OCI-LY1 (cell line): ENCODE data around the gene SGSM1.

Experiments used
- H2AFZ ChIP-seq: fragments of 200-600 bp; sonication (generic), shearing (Covaris generic); 2 replicates; pipeline ENCODE4 v1.6.0; 2014; ENCODE audit warnings: antibody characterized with exemption, mild to moderate bottlenecking, low read length
- H3F3A ChIP-seq: fragments of 200-600 bp; sonication (generic), shearing (Covaris generic); 2 replicates; pipeline ENCODE4 v1.6.0; 2014; ENCODE audit warnings: mild to moderate bottlenecking, antibody characterized with exemption, low read length, moderate library complexity; ENCODE audit not compliant: insufficient read depth
- H3K27ac ChIP-seq: fragments of 200-600 bp; sonication (generic); 2 replicates; pipeline ENCODE4 v1.5.1; 2014; ENCODE audit warnings: low read length, mixed run types, mild to moderate bottlenecking, low read depth; ENCODE audit not compliant: poor library complexity, severe bottlenecking
- H3K27me3 ChIP-seq: fragments of 200-600 bp; sonication (generic); 2 replicates; pipeline ENCODE4 v1.6.0; 2014; ENCODE audit warnings: antibody characterized with exemption, mild to moderate bottlenecking, low read length, moderate library complexity; ENCODE audit not compliant: insufficient read depth
- H3K36me3 ChIP-seq: fragments of 200-600 bp; sonication (generic); 2 replicates; pipeline ENCODE4 v1.6.1; 2014; ENCODE audit warnings: mild to moderate bottlenecking, antibody characterized with exemption, low read length, moderate library complexity, mixed read lengths; ENCODE audit not compliant: insufficient read depth
- H3K4me1 ChIP-seq: fragments of 200-600 bp; sonication (generic); 2 replicates; pipeline ENCODE4 v1.5.1; 2014; ENCODE audit warnings: mild to moderate bottlenecking, low read length, moderate library complexity; ENCODE audit not compliant: insufficient read depth, severe bottlenecking
- H3K4me2 ChIP-seq: fragments of 200-600 bp; sonication (generic), shearing (Covaris generic); 2 replicates; pipeline ENCODE4 v1.6.1; 2014; ENCODE audit warnings: low read length
- H3K4me3 ChIP-seq: fragments of 200-600 bp; sonication (generic); 2 replicates; pipeline ENCODE4 v1.5.1; 2014; ENCODE audit warnings: low read length, low read depth, mild to moderate bottlenecking, mixed read lengths; ENCODE audit not compliant: poor library complexity, severe bottlenecking
- H3K79me2 ChIP-seq: fragments of 200-600 bp; shearing (Covaris generic); 2 replicates; pipeline ENCODE4 v1.6.1; 2016; ENCODE audit warnings: mixed run types, low read length, mixed read lengths; ENCODE audit not compliant: insufficient read depth
- H3K9ac ChIP-seq: fragments of 200-600 bp; sonication (generic), shearing (Covaris generic); 2 replicates; pipeline ENCODE4 v1.6.1; 2014; ENCODE audit warnings: mild to moderate bottlenecking, low read length, mixed read lengths
- H3K9me2 ChIP-seq: fragments of 200-600 bp; sonication (generic), shearing (Covaris generic); 2 replicates; pipeline ENCODE4 v1.6.1; 2014; ENCODE audit warnings: low read depth, mild to moderate bottlenecking, low read length, mixed read lengths
- H3K9me3 ChIP-seq: fragments of 200-600 bp; shearing (Covaris generic); 2 replicates; pipeline ENCODE4 v1.6.1; 2014; ENCODE audit warnings: low read length, mixed read lengths
- H4K20me1 ChIP-seq: fragments of 200-600 bp; sonication (generic), shearing (Covaris generic); 2 replicates; pipeline ENCODE4 v1.6.0; 2016; ENCODE audit warnings: mild to moderate bottlenecking, low read length; ENCODE audit not compliant: insufficient read depth
- EZH2 ChIP-seq: fragments of 200-600 bp; sonication (generic), shearing (Covaris generic); IDR thresholded peaks from 2 replicates; pipeline ENCODE4 v1.8.0; 2017; ENCODE audit warnings: borderline replicate concordance, mixed run types, mild to moderate bottlenecking, antibody characterized with exemption, low read length, moderate library complexity, mixed read lengths
- TF ChIP-seq, protein P1 (sequence below): fragments of 200-600 bp; sonication (generic), shearing (Covaris generic); IDR thresholded peaks from 2 replicates; pipeline ENCODE4 v1.5.1; 2017; ENCODE audit warnings: mild to moderate bottlenecking, antibody characterized with exemption, low read length, moderate library complexity, mixed read lengths

The SGSM1 gene

DNA sequence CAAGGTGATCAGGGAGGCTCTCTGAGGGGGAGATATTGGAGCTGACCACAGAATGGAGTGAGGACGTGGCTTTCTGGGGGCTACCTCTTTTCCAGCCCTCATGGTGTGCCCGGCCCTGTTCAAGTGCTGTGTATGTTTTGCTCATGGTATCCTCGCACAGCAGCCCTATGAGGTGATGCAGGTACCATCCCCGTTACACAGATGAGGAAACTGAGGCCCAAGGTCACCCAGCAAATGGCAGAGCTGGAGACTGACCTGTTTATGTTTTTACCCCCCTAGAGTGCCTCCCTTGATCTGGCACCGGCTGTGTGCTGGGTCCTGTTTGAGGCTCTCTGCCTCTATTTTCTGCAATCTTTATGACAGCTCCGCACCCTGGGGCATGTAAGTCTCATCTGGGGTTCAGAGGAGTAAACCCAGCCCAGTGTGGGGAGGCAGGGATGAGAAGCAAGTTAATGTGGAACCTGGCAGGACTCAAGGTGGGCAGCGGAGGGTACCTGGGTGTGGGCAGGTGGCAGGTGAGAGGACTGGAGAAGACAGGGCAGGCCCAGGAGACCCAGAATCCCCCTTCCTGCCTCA is 20.8 kb downstream of the SGSM1 start:
- Histone ChIP-seq H3K27me3 (peaks cover 8% of the 10 kb centered on the region; the same call in 1 of the 2 replicates), H3K4me1 (no peaks in the 10 kb centered on the region), H3F3A (no peaks in the 10 kb centered on the region), H3K36me3 (no peaks in the 10 kb centered on the region), H3K9me3 (no peaks in the 10 kb centered on the region), H3K4me2 (no peak overlapping the region), H3K79me2 (no peaks in the 10 kb centered on the region), H3K4me3 (no peak overlapping the region), H3K9ac (no peak overlapping the region), H3K27ac (no peak overlapping the region), H3K9me2 (no peaks in the 10 kb centered on the region), H4K20me1 (no peaks in the 10 kb centered on the region), H2AFZ (no peak overlapping the region)
- no peak for TF ChIP-seq EZH2
- TF ChIP-seq, protein P1, sequence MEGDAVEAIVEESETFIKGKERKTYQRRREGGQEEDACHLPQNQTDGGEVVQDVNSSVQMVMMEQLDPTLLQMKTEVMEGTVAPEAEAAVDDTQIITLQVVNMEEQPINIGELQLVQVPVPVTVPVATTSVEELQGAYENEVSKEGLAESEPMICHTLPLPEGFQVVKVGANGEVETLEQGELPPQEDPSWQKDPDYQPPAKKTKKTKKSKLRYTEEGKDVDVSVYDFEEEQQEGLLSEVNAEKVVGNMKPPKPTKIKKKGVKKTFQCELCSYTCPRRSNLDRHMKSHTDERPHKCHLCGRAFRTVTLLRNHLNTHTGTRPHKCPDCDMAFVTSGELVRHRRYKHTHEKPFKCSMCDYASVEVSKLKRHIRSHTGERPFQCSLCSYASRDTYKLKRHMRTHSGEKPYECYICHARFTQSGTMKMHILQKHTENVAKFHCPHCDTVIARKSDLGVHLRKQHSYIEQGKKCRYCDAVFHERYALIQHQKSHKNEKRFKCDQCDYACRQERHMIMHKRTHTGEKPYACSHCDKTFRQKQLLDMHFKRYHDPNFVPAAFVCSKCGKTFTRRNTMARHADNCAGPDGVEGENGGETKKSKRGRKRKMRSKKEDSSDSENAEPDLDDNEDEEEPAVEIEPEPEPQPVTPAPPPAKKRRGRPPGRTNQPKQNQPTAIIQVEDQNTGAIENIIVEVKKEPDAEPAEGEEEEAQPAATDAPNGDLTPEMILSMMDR = no peak

DNA sequence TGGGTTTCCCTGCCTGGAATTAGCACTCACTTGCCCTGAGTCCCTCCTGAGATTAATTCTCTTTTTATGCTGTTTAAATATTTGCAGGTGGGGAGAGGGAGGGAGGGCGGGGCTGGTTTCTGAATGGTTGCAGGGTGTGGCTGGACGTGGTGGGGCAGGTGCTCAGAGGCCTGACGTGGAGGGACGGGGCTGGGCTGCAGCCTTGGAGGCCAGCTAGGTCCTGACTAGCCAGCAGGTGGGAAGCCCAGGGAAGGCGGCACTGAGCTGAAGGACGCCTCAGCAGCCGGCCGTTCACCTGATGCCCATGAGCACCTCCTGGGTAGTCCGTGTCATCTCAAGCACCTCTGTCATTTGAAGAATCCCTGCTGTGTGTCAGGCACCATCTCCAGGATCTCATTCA is 21.3 kb downstream of the SGSM1 start:
- no peaks in the 10 kb centered on the region for H3K9me3 ChIP-seq
- no peak overlapping the region for H3K4me2 ChIP-seq
- H3K4me1 ChIP-seq = no peaks in the 10 kb centered on the region
- H3K27ac ChIP-seq = no peak overlapping the region
- H3K36me3 ChIP-seq = no peaks in the 10 kb centered on the region
- H4K20me1 ChIP-seq = no peaks in the 10 kb centered on the region
- no peaks in the 10 kb centered on the region for H3K79me2 ChIP-seq
- H3K9me2 ChIP-seq = no peaks in the 10 kb centered on the region
- no peak for TF ChIP-seq EZH2
- TF ChIP-seq, protein P1 = no peak
- peaks cover 8% of the 10 kb centered on the region; the same call in 1 of the 2 replicates for H3K27me3 ChIP-seq
- no peak overlapping the region for H2AFZ ChIP-seq
- no peak overlapping the region for H3K4me3 ChIP-seq
- no peaks in the 10 kb centered on the region for H3F3A ChIP-seq
- no peak overlapping the region for H3K9ac ChIP-seq

DNA sequence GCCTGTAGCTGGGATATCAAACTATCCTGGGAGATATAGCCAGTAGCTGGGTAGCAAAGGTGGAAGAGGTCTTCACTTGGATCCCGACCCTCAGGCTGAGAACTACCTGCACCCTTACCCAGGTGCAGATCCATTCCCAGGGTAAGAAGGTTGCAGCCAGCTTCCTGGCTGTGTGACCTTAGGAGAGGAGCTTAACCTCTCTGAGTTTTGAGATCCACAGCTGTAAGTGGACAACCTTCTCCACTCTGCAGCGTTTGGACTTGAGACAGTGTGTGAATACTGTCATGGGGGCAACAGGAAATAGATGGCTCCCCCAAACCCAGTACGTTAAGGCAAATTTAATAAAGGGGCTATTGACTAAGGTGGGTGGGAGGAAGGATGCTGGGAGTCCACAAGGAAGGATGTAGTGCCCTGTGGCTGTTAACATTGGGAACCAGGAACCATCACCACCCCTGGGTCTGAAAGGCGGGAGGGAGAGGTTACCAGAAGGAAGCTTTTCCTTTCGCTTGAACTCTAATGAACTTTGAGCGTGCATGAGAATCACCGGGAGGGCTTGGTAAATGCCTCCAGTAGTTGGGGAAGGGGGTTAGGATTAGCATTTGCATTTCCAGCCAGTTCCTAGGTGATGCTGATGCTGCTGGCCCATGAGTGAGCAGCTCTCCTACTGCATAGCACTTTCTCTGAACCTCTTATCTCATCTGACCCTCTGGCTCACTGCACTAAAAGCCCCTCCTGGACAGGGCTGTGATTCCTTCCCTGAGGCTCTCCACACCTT is 24.4 kb downstream of the SGSM1 start:
- H3K9me2 ChIP-seq = no peaks in the 10 kb centered on the region
- no peak overlapping the region for H3K4me2 ChIP-seq
- no peak overlapping the region for H3K27ac ChIP-seq
- H2AFZ ChIP-seq = no peak overlapping the region
- no peaks in the 10 kb centered on the region for H3K4me1 ChIP-seq
- no peaks in the 10 kb centered on the region for H3K79me2 ChIP-seq
- no peaks in the 10 kb centered on the region for H3F3A ChIP-seq
- no peak overlapping the region for H3K4me3 ChIP-seq
- H3K9me3 ChIP-seq = no peaks in the 10 kb centered on the region
- H3K36me3 ChIP-seq = no peaks in the 10 kb centered on the region
- H4K20me1 ChIP-seq = no peaks in the 10 kb centered on the region
- TF ChIP-seq EZH2 = no peak
- TF ChIP-seq, protein P1 = no peak
- peaks cover 4% of the 10 kb centered on the region; the same call in 1 of the 2 replicates for H3K27me3 ChIP-seq
- H3K9ac ChIP-seq = no peak overlapping the region
